ENCODE data around the gene TARS1.

TARS1 gene

GRCh38 chr5:33441241-33442177 is 744 bp downstream of the TARS1 start:
- Histone ChIP-seq H3K79me2 (ENCODE audit: insufficient read depth, low read length) (peaks cover 70% of the 10 kb centered on the region), H3K9me2 (replicated peaks; ENCODE audit: low read depth, low read length) (no peaks in the 10 kb centered on the region), H3K36me3 (ENCODE audit: insufficient read depth, low read length) (peaks cover 14% of the 10 kb centered on the region; the same call in 1 of the 2 replicates), H3F3A (ENCODE audit: low read depth) (no peaks in the 10 kb centered on the region), H3K9ac (ENCODE audit: low read depth, low read length, poor library complexity, severe bottlenecking) (peak overlapping the region; percentile 90), H3K9me3 (ENCODE audit: insufficient read depth, low read depth, low read length) (no peaks in the 10 kb centered on the region), H3K4me3 (ENCODE audit: low read length, poor library complexity, severe bottlenecking) (peak overlapping the region; percentile 83), H3K4me1 (ENCODE audit: insufficient read depth, low read length, poor library complexity, severe bottlenecking) (peaks cover 49% of the 10 kb centered on the region), H3K27me3 (ENCODE audit: insufficient read depth, low read length, poor library complexity, severe bottlenecking) (no peaks in the 10 kb centered on the region), H4K20me1 (ENCODE audit: insufficient read depth, low read length, poor library complexity, severe bottlenecking) (peaks cover 50% of the 10 kb centered on the region), H2AFZ (ENCODE audit: low read length) (peak overlapping the region; percentile 84), H3K4me2 (ENCODE audit: low read depth, low read length, poor library complexity, severe bottlenecking) (peak overlapping the region; percentile 96)
- TF ChIP-seq CTCF (conservative IDR thresholded peaks at IDR 0.05; ENCODE audit: low read length) = no peak

GRCh38 chr5:33444542-33444941 is 3.8 kb downstream of the TARS1 start:
- H3K27me3 ChIP-seq (ENCODE audit: insufficient read depth, low read length, poor library complexity, severe bottlenecking) = no peaks in the 10 kb centered on the region
- peaks cover 43% of the 10 kb centered on the region for H3K4me1 ChIP-seq (ENCODE audit: insufficient read depth, low read length, poor library complexity, severe bottlenecking)
- TF ChIP-seq CTCF (conservative IDR thresholded peaks at IDR 0.05; ENCODE audit: low read length) (no peak), EZH2phosphoT487 (IDR thresholded peaks at IDR 0.05; ENCODE audit: borderline replicate concordance) (no peak)
- H3K9me3 ChIP-seq (ENCODE audit: insufficient read depth, low read depth, low read length) = no peaks in the 10 kb centered on the region
- H3F3A ChIP-seq (ENCODE audit: low read depth) = no peaks in the 10 kb centered on the region
- no peaks in the 10 kb centered on the region for H3K9me2 ChIP-seq (replicated peaks; ENCODE audit: low read depth, low read length)
- H2AFZ ChIP-seq (ENCODE audit: low read length) = no peak overlapping the region
- H3K4me3 ChIP-seq (ENCODE audit: low read length, poor library complexity, severe bottlenecking) = peak overlapping the region; percentile 62
- peaks cover 40% of the 10 kb centered on the region for H3K36me3 ChIP-seq (ENCODE audit: insufficient read depth, low read length)
- peaks cover 78% of the 10 kb centered on the region for H4K20me1 ChIP-seq (ENCODE audit: insufficient read depth, low read length, poor library complexity, severe bottlenecking)
- H3K4me2 ChIP-seq (ENCODE audit: low read depth, low read length, poor library complexity, severe bottlenecking) = peak overlapping the region; percentile 96
- H3K9ac ChIP-seq (ENCODE audit: low read depth, low read length, poor library complexity, severe bottlenecking) = no peak overlapping the region
- H3K79me2 ChIP-seq (ENCODE audit: insufficient read depth, low read length) = peaks cover 90% of the 10 kb centered on the region

GRCh38 chr5:33445798-33446197 is 5.0 kb downstream of the TARS1 start:
- Histone ChIP-seq H4K20me1 (ENCODE audit: insufficient read depth, low read length, poor library complexity, severe bottlenecking) (peaks cover 90% of the 10 kb centered on the region), H2AFZ (ENCODE audit: low read length) (no peak overlapping the region), H3K79me2 (ENCODE audit: insufficient read depth, low read length) (peaks cover 89% of the 10 kb centered on the region), H3K9me3 (ENCODE audit: insufficient read depth, low read depth, low read length) (no peaks in the 10 kb centered on the region), H3K4me2 (ENCODE audit: low read depth, low read length, poor library complexity, severe bottlenecking) (peak overlapping the region; percentile 96), H3K27me3 (ENCODE audit: insufficient read depth, low read length, poor library complexity, severe bottlenecking) (no peaks in the 10 kb centered on the region), H3K4me1 (ENCODE audit: insufficient read depth, low read length, poor library complexity, severe bottlenecking) (peaks cover 39% of the 10 kb centered on the region), H3F3A (ENCODE audit: low read depth) (no peaks in the 10 kb centered on the region), H3K9ac (ENCODE audit: low read depth, low read length, poor library complexity, severe bottlenecking) (no peak overlapping the region), H3K4me3 (ENCODE audit: low read length, poor library complexity, severe bottlenecking) (peak overlapping the region; percentile 62), H3K9me2 (replicated peaks; ENCODE audit: low read depth, low read length) (no peaks in the 10 kb centered on the region), H3K36me3 (ENCODE audit: insufficient read depth, low read length) (peaks cover 52% of the 10 kb centered on the region)
- no peak for TF ChIP-seq EZH2phosphoT487 (IDR thresholded peaks at IDR 0.05; ENCODE audit: borderline replicate concordance)
- TF ChIP-seq CTCF (conservative IDR thresholded peaks at IDR 0.05; ENCODE audit: low read length) = no peak

Data from Loucy (cell line).